K562 (cell line): ENCODE measurements around the gene HMGCL. TPM values are rescaled to one million over a fixed set of nuclear protein-coding genes. Genes with fewer than 3 reads are reported as not detected.

Source experiments
- GATAD2A ChIP-seq: fragments of 450-650 bp; IDR thresholded peaks from 2 replicates; pipeline ENCODE4 v1.6.1; 2017
- HNRNPL ChIP-seq: fragments of 200-400 bp; formaldehyde crosslinking; IDR thresholded peaks from 2 replicates; pipeline ENCODE4 v1.6.1; 2017; ENCODE audit warnings: low read depth, mild to moderate bottlenecking, low read length
- RERE ChIP-seq: sonication (generic); formaldehyde crosslinking; IDR thresholded peaks from 2 replicates; pipeline ENCODE4 v1.8.0; 2023; ENCODE audit warnings: missing genetic modification reagents, mild to moderate bottlenecking, borderline replicate concordance
- SMARCA5 ChIP-seq: fragments of 450-650 bp; IDR thresholded peaks from 2 replicates; pipeline ENCODE4 v1.6.1; 2016
- SRSF1 ChIP-seq: fragments of 200-400 bp; formaldehyde crosslinking; IDR thresholded peaks from 2 replicates; pipeline ENCODE4 v1.6.1; 2017; ENCODE audit warnings: mild to moderate bottlenecking, low read depth, low read length, moderate library complexity
- SRSF9 ChIP-seq: fragments of 200-400 bp; formaldehyde crosslinking; IDR thresholded peaks from 2 replicates; pipeline ENCODE4 v1.6.1; 2017; ENCODE audit warnings: low read depth, low read length, borderline replicate concordance
- TFAP4 ChIP-seq: sonication (generic); formaldehyde crosslinking; IDR thresholded peaks from 2 replicates; pipeline ENCODE4 v1.8.0; 2022; ENCODE audit warnings: missing genetic modification reagents, mild to moderate bottlenecking, moderate library complexity, borderline replicate concordance
- THRA ChIP-seq: fragments of 450-650 bp; IDR thresholded peaks from 2 replicates; pipeline ENCODE4 v1.6.1; 2017; ENCODE audit warnings: mild to moderate bottlenecking, moderate library complexity
- ZNF407 ChIP-seq: fragments of 450-650 bp; IDR thresholded peaks from 2 replicates; pipeline ENCODE4 v1.6.1; 2016; ENCODE audit warnings: low read depth
- polyA plus RNA-seq, 8 experiments: library from polyadenylated mRNA; depleted of rRNA in 4 of 8; stranded (reverse) in 5 of 8; unstranded in 3 of 8; fragments of >200 nt; fragmentation: Nextera tagmentation in 2 of 8; fragmentation: Illumina TruSeq in 1 of 8; extraction: Ambion mirVana in 2 of 8; extraction: Trizol in 1 of 8; gene quantifications; 2 replicates each; pipeline versions ENCODE4 v1.2.1 to v1.2.3, GENCODE V29; 2011 to 2014; ENCODE audit warnings: inconsistent platforms in 1 of 8, missing spikeins in 1 of 8
- total RNA-seq, 7 experiments: library from RNA; depleted of rRNA in 6 of 7; stranded (reverse); fragments of >200 nt in 6 of 7; fragmentation: Illumina TruSeq in 2 of 7; extraction: Trizol in 2 of 7; gene quantifications; 2 replicates each; pipeline versions ENCODE4 v1.2.1 to v1.2.3, GENCODE V29; 2011 to 2021; ENCODE audit warnings: low replicate concordance in 1 of 7

HMGCL gene
- total and polyA plus RNA-seq, 9 of the 15 experiments (the other 6 are each of a cell fraction or from before 2014, with no cell fraction given), result 18.0 to 82.2 (median 24.2) TPM

- no peak for TF ChIP-seq ZNF407
- TF ChIP-seq SRSF1, result no peak
- TF ChIP-seq THRA, result no peak
- peak; percentile 79; the same call in 1 of the 2 replicates for TF ChIP-seq HNRNPL
- no peak for TF ChIP-seq SRSF9
- no peak for TF ChIP-seq RERE (CRISPR knock-in tag)
- 0 out of 2 replicates have a peak, but pooled peaks have one; percentile 21 for TF ChIP-seq SMARCA5
- peak; percentile 56 for TF ChIP-seq TFAP4 (CRISPR knock-in tag)
- TF ChIP-seq GATAD2A, result no peak
Measured at GRCh38 chr1:23867895-23868556, 42.8 kb upstream of the HMGCL start, which contains the start of gene FUCA1 (continued).
